ENCODE data around the gene ZNF629.
A peak's percentile ranks its signal among the peaks of the same experiment; 100 is the strongest.

The ZNF629 gene

GRCh38 chr16:30766206-30766932, 20.6 kb downstream of the ZNF629 start:
- DNase-seq (ENCODE audit: low read depth) = no peak

- DNase-seq (ENCODE audit: low read depth) = no peak
Measured at GRCh38 chr16:30764816-30765465, 22.1 kb downstream of the ZNF629 start.

- DNase-seq (ENCODE audit: low read depth) = no peak
Measured at GRCh38 chr16:30764086-30764485, 22.9 kb downstream of the ZNF629 start.

- no peak for DNase-seq (ENCODE audit: low read depth)
Measured at GRCh38 chr16:30762991-30763725, 23.8 kb downstream of the ZNF629 start.

GRCh38 chr16:30761928-30762902, 24.8 kb downstream of the ZNF629 start, which contains the start of the genes CFAP119 and RNF40:
Gene CFAP119, minus strand, starts transcription at chr16:30762062. Its CDS starts 314 bp downstream, at chr16:30761748.
Gene RNF40, plus strand, starts transcription at chr16:30762322. Its CDS starts 224 bp downstream, at chr16:30762546.
- DNase-seq (ENCODE audit: low read depth) = peak; percentile 91

GRCh38 chr16:30761427-30761927, 25.5 kb downstream of the ZNF629 start:
- DNase-seq (ENCODE audit: low read depth) = no peak

- no peak for DNase-seq (ENCODE audit: low read depth)
Measured at GRCh38 chr16:30760577-30761426, 26.2 kb downstream of the ZNF629 start.

GRCh38 chr16:30760001-30760559, 26.9 kb downstream of the ZNF629 start:
- DNase-seq (ENCODE audit: low read depth) = no peak

- DNase-seq (ENCODE audit: low read depth) = no peak
Measured at GRCh38 chr16:30758988-30759491, 28.0 kb downstream of the ZNF629 start.

GRCh38 chr16:30757316-30757715, 29.7 kb downstream of the ZNF629 start:
- no peak for DNase-seq (ENCODE audit: low read depth)

GRCh38 chr16:30756781-30757100, 30.3 kb downstream of the ZNF629 start:
- no peak for DNase-seq (ENCODE audit: low read depth)

GRCh38 chr16:30755955-30756780, 30.8 kb downstream of the ZNF629 start:
- DNase-seq (ENCODE audit: low read depth) = no peak

- no peak for DNase-seq (ENCODE audit: low read depth)
Measured at GRCh38 chr16:30753596-30753995, 33.4 kb downstream of the ZNF629 start.

- no peak for DNase-seq (ENCODE audit: low read depth)
Measured at GRCh38 chr16:30750876-30751465, 36.0 kb downstream of the ZNF629 start.

GRCh38 chr16:30750201-30750600, 36.8 kb downstream of the ZNF629 start:
- DNase-seq (ENCODE audit: low read depth) = no peak

- no peak for DNase-seq (ENCODE audit: low read depth)
Measured at GRCh38 chr16:30748634-30749445, 38.2 kb downstream of the ZNF629 start.

- DNase-seq (ENCODE audit: low read depth) = peak; percentile 94
Measured at GRCh38 chr16:30747799-30748633, 39.0 kb downstream of the ZNF629 start, which contains the start of gene PHKG2. Gene PHKG2, plus strand, starts transcription at chr16:30748425. Its CDS starts 396 bp downstream, at chr16:30748821.

All from non-pigmented ciliary epithelial cell (primary cell).